ENCODE results near the gene FOXI2.

FOXI2 gene

GRCh38 chr10:127736915-127737562, at the start of gene FOXI2:
Gene FOXI2, plus strand, starts transcription at chr10:127737185. Its CDS starts 89 bp downstream, at chr10:127737274.
- no peak for ATAC-seq
- Mint-ChIP-seq H3K27me3 (peaks cover 60% of the 10 kb centered on the region), H3K4me1 (no peaks in the 10 kb centered on the region), H3K36me3 (no peaks in the 10 kb centered on the region), H3K4me3 (peak within 1 kb of the TSS; percentile 3), H3K9me3 (peaks cover 5% of the 10 kb centered on the region), H3K27ac (no peak within 1 kb of the TSS)

GRCh38 chr10:127687548-127687947, 49.4 kb upstream of the FOXI2 start:
- Mint-ChIP-seq H3K4me1 (no peaks in the 10 kb centered on the region), H3K4me3 (no peak overlapping the region), H3K36me3 (no peaks in the 10 kb centered on the region), H3K27me3 (peaks cover 9% of the 10 kb centered on the region), H3K9me3 (no peaks in the 10 kb centered on the region), H3K27ac (no peak overlapping the region)
- no peak for ATAC-seq

- H3K36me3 Mint-ChIP-seq: no peaks in the 10 kb centered on the region
- H3K27ac Mint-ChIP-seq: no peak overlapping the region
These were observed 46.7 kb upstream of the FOXI2 start for GRCh38 chr10:127690176-127690835.

GRCh38 chr10:127694580-127695193, 42.3 kb upstream of the FOXI2 start:
- no peak overlapping the region for H3K27ac Mint-ChIP-seq
- no peaks in the 10 kb centered on the region for H3K36me3 Mint-ChIP-seq
- no peak for ATAC-seq
- no peaks in the 10 kb centered on the region for H3K4me1 Mint-ChIP-seq
- no peaks in the 10 kb centered on the region for H3K27me3 Mint-ChIP-seq
- H3K9me3 Mint-ChIP-seq: no peaks in the 10 kb centered on the region
- H3K4me3 Mint-ChIP-seq: no peak overlapping the region

More at GRCh38 chr10:127690176-127690835, 46.7 kb upstream of the FOXI2 start:
- H3K9me3 Mint-ChIP-seq: no peaks in the 10 kb centered on the region
- ATAC-seq: no peak
- no peaks in the 10 kb centered on the region for H3K27me3 Mint-ChIP-seq
- H3K4me1 Mint-ChIP-seq: no peaks in the 10 kb centered on the region
- no peak overlapping the region for H3K4me3 Mint-ChIP-seq

GRCh38 chr10:127695431-127695830, 41.6 kb upstream of the FOXI2 start:
- Mint-ChIP-seq H3K27ac (no peak overlapping the region), H3K4me3 (no peak overlapping the region), H3K9me3 (no peaks in the 10 kb centered on the region), H3K36me3 (no peaks in the 10 kb centered on the region), H3K4me1 (no peaks in the 10 kb centered on the region), H3K27me3 (no peaks in the 10 kb centered on the region)
- no peak for ATAC-seq

GRCh38 chr10:127698886-127699285, 38.1 kb upstream of the FOXI2 start:
- ATAC-seq: no peak
- H3K4me3 Mint-ChIP-seq: no peak overlapping the region
- no peaks in the 10 kb centered on the region for H3K4me1 Mint-ChIP-seq
- H3K27me3 Mint-ChIP-seq: peaks cover under 1% of the 10 kb centered on the region
- no peak overlapping the region for H3K27ac Mint-ChIP-seq
- H3K9me3 Mint-ChIP-seq: peaks cover 4% of the 10 kb centered on the region
- no peaks in the 10 kb centered on the region for H3K36me3 Mint-ChIP-seq

- Mint-ChIP-seq H3K4me1 (no peaks in the 10 kb centered on the region), H3K4me3 (no peak overlapping the region), H3K27ac (no peak overlapping the region), H3K27me3 (peaks cover 4% of the 10 kb centered on the region), H3K9me3 (peaks cover 8% of the 10 kb centered on the region), H3K36me3 (no peaks in the 10 kb centered on the region)
- no peak for ATAC-seq
These were observed 37.7 kb upstream of the FOXI2 start for GRCh38 chr10:127699311-127699710.

GRCh38 chr10:127702271-127702670, 34.7 kb upstream of the FOXI2 start:
- peaks cover 14% of the 10 kb centered on the region for H3K9me3 Mint-ChIP-seq
- no peak overlapping the region for H3K27ac Mint-ChIP-seq
- H3K27me3 Mint-ChIP-seq: peaks cover 20% of the 10 kb centered on the region
- ATAC-seq: no peak
- H3K4me3 Mint-ChIP-seq: no peak overlapping the region
- no peaks in the 10 kb centered on the region for H3K4me1 Mint-ChIP-seq
- H3K36me3 Mint-ChIP-seq: no peaks in the 10 kb centered on the region

- no peak for ATAC-seq
- H3K27me3 Mint-ChIP-seq: peaks cover 11% of the 10 kb centered on the region
- no peaks in the 10 kb centered on the region for H3K36me3 Mint-ChIP-seq
- no peak overlapping the region for H3K4me3 Mint-ChIP-seq
- H3K4me1 Mint-ChIP-seq: no peaks in the 10 kb centered on the region
- H3K27ac Mint-ChIP-seq: no peak overlapping the region
- H3K9me3 Mint-ChIP-seq: no peaks in the 10 kb centered on the region
These were observed 21.7 kb upstream of the FOXI2 start for GRCh38 chr10:127715249-127715648.

- H3K9me3 Mint-ChIP-seq: no peaks in the 10 kb centered on the region
- H3K4me1 Mint-ChIP-seq: no peaks in the 10 kb centered on the region
- H3K36me3 Mint-ChIP-seq: no peaks in the 10 kb centered on the region
- no peak overlapping the region for H3K27ac Mint-ChIP-seq
- ATAC-seq: no peak
- H3K4me3 Mint-ChIP-seq: no peak overlapping the region
- peaks cover 11% of the 10 kb centered on the region for H3K27me3 Mint-ChIP-seq
These were observed 21.1 kb upstream of the FOXI2 start for GRCh38 chr10:127715782-127716378.

- H3K9me3 Mint-ChIP-seq: peaks cover 8% of the 10 kb centered on the region
- H3K36me3 Mint-ChIP-seq: peaks cover 5% of the 10 kb centered on the region
- peaks cover 32% of the 10 kb centered on the region for H3K27me3 Mint-ChIP-seq
- H3K4me3 Mint-ChIP-seq: no peak overlapping the region
- ATAC-seq: peak; percentile 65
- H3K4me1 Mint-ChIP-seq: no peaks in the 10 kb centered on the region
- H3K27ac Mint-ChIP-seq: no peak overlapping the region
These were observed 16.8 kb upstream of the FOXI2 start for GRCh38 chr10:127720142-127720541.

GRCh38 chr10:127720903-127721302, 16.1 kb upstream of the FOXI2 start:
- Mint-ChIP-seq H3K27ac (no peak overlapping the region), H3K9me3 (peaks cover 8% of the 10 kb centered on the region), H3K36me3 (peaks cover 5% of the 10 kb centered on the region), H3K27me3 (peaks cover 32% of the 10 kb centered on the region), H3K4me1 (no peaks in the 10 kb centered on the region), H3K4me3 (no peak overlapping the region)
- no peak for ATAC-seq

- Mint-ChIP-seq H3K27me3 (peaks cover 64% of the 10 kb centered on the region), H3K36me3 (no peaks in the 10 kb centered on the region), H3K4me1 (no peaks in the 10 kb centered on the region), H3K9me3 (peaks cover 2% of the 10 kb centered on the region), H3K27ac (no peak overlapping the region), H3K4me3 (no peak overlapping the region)
- no peak for ATAC-seq
These were observed 2.2 kb upstream of the FOXI2 start for GRCh38 chr10:127734753-127735152.

- Mint-ChIP-seq H3K4me3 (no peak overlapping the region), H3K9me3 (peaks cover 5% of the 10 kb centered on the region), H3K27me3 (peaks cover 64% of the 10 kb centered on the region), H3K4me1 (no peaks in the 10 kb centered on the region), H3K36me3 (no peaks in the 10 kb centered on the region), H3K27ac (no peak overlapping the region)
- no peak for ATAC-seq
These were observed 1.8 kb upstream of the FOXI2 start for GRCh38 chr10:127735156-127735555.

- no peaks in the 10 kb centered on the region for H3K4me1 Mint-ChIP-seq
- peaks cover 5% of the 10 kb centered on the region for H3K9me3 Mint-ChIP-seq
- no peaks in the 10 kb centered on the region for H3K36me3 Mint-ChIP-seq
- no peak overlapping the region for H3K27ac Mint-ChIP-seq
- H3K27me3 Mint-ChIP-seq: peaks cover 64% of the 10 kb centered on the region
- no peak overlapping the region for H3K4me3 Mint-ChIP-seq
- no peak for ATAC-seq
These were observed 1.2 kb upstream of the FOXI2 start for GRCh38 chr10:127735723-127736221.
